ENCODE results near the gene SMAP2.

The SMAP2 gene

GRCh38 chr1:40390857-40391256, 17.3 kb downstream of the SMAP2 start:
- H3K36me3 Mint-ChIP-seq (ENCODE audit: low read depth), result peaks cover 9% of the 10 kb centered on the region
- H3K27me3 Mint-ChIP-seq (ENCODE audit: low read depth), result no peaks in the 10 kb centered on the region
- H3K4me3 Mint-ChIP-seq, result no peak overlapping the region
- H3K9me3 Mint-ChIP-seq, result no peaks in the 10 kb centered on the region
- TF ChIP-seq CTCF (IDR thresholded peaks at IDR 0.05; ENCODE audit: unreplicated experiment in 3 of 3), result no peak
- no peak overlapping the region for H3K27ac Mint-ChIP-seq
- H3K4me1 Mint-ChIP-seq, result peaks cover 6% of the 10 kb centered on the region

DNA sequence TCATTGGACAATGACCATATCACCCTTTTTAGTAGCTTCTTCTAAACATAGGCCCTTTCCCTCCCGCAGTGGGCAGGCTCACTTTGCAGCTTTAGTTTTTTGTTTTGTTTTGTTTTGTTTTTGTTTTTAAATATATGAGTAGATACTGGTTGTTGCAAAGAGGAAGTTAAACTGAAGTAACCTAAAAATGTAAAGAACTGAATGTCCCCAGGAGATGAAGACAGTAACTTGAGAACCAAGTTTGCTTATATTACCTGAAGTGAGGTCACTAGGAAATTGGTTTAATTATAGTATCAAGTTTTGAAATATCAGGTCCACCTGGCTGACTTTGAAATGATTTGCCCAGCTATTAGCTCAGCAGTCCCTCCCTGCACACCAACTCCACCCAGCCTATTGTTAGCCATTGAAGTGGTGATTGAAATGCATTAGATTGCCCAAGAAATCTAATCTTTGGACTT, 18.2 kb downstream of the SMAP2 start:
- Mint-ChIP-seq H3K9me3 (no peaks in the 10 kb centered on the region), H3K27me3 (ENCODE audit: low read depth) (no peaks in the 10 kb centered on the region), H3K27ac (no peak overlapping the region), H3K36me3 (ENCODE audit: low read depth) (peaks cover 9% of the 10 kb centered on the region), H3K4me3 (no peak overlapping the region), H3K4me1 (no peaks in the 10 kb centered on the region)
- no peak for TF ChIP-seq CTCF (IDR thresholded peaks at IDR 0.05; ENCODE audit: unreplicated experiment in 3 of 3)

DNA sequence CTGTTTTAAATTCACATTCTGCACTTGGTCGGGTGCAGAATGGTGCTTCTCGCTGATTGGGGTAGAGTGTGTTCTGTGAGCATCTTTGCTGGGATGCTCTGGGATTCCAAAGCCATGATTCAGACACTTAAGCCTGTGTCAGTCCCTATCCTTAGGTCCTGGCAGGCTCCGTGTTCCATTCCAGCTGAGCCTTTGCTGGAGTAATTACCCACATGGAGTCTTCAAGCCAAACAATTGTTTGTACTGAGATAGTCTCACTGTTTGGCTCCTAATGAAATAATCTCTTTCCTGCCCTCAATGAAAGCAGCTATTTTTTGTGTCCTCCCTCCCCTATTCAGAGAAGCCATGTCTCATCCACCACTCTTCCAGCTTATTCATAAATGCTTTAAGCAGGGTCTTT, 18.7 kb downstream of the SMAP2 start:
- no peaks in the 10 kb centered on the region for H3K27me3 Mint-ChIP-seq (ENCODE audit: low read depth)
- no peak overlapping the region for H3K27ac Mint-ChIP-seq
- peaks cover 9% of the 10 kb centered on the region for H3K36me3 Mint-ChIP-seq (ENCODE audit: low read depth)
- no peaks in the 10 kb centered on the region for H3K4me1 Mint-ChIP-seq
- no peak overlapping the region for H3K4me3 Mint-ChIP-seq
- no peak for TF ChIP-seq CTCF (IDR thresholded peaks at IDR 0.05; ENCODE audit: unreplicated experiment in 3 of 3)
- no peaks in the 10 kb centered on the region for H3K9me3 Mint-ChIP-seq

DNA sequence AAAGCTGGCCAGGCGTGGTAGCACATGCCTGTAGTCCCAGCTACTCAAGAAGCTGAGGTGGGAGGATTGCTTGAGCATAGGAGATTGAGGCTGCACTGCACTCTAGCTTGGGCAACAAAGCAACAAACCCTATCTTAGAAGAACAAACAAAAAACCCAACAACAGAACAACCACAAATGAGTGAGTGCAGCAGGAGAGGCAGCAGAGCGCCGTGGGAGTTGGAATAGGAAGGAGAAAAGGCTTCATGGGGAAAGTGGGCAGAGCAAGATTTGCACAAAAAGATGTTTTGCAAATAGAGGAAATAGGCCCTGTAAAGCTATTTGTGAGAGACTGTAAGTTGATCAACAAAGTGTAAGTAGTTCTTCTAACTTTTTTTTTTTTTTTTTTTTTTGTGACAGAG, 19.6 kb downstream of the SMAP2 start:
- Mint-ChIP-seq H3K4me1 (no peaks in the 10 kb centered on the region), H3K27ac (no peak overlapping the region), H3K4me3 (no peak overlapping the region), H3K36me3 (ENCODE audit: low read depth) (peaks cover 9% of the 10 kb centered on the region), H3K9me3 (no peaks in the 10 kb centered on the region), H3K27me3 (ENCODE audit: low read depth) (no peaks in the 10 kb centered on the region)
- TF ChIP-seq CTCF (IDR thresholded peaks at IDR 0.05; ENCODE audit: unreplicated experiment in 3 of 3), result no peak

- H3K27me3 Mint-ChIP-seq (ENCODE audit: low read depth), result no peaks in the 10 kb centered on the region
- TF ChIP-seq CTCF (IDR thresholded peaks at IDR 0.05; ENCODE audit: unreplicated experiment in 3 of 3), result no peak
- H3K36me3 Mint-ChIP-seq (ENCODE audit: low read depth), result no peaks in the 10 kb centered on the region
- no peak overlapping the region for H3K27ac Mint-ChIP-seq
- no peak overlapping the region for H3K4me3 Mint-ChIP-seq
- H3K9me3 Mint-ChIP-seq, result no peaks in the 10 kb centered on the region
- no peaks in the 10 kb centered on the region for H3K4me1 Mint-ChIP-seq
These were observed 21.1 kb downstream of the SMAP2 start for GRCh38 chr1:40394491-40395172.

Data from nephron (organoid).